Stimulated activated CD4-positive, alpha-beta T cell treated with anti-CD3 and anti-CD28 coated beads, TNF-alpha, amount 100 ng/mL, for 4 hours (primary cell): ENCODE results near the gene RPS25.
"Not testable (repeated sequence)": the region's sequence is repeated elsewhere in the genome, so short reads cannot be mapped to it uniquely, and the experiment has no call there.

Experiments
- DNase-seq, 3 experiments: peaks; one replicate each; pipeline ENCODE4 v3.0.0-alpha.2; 2020; ENCODE audit warnings: low read depth in 3 of 3

The RPS25 gene

DNA sequence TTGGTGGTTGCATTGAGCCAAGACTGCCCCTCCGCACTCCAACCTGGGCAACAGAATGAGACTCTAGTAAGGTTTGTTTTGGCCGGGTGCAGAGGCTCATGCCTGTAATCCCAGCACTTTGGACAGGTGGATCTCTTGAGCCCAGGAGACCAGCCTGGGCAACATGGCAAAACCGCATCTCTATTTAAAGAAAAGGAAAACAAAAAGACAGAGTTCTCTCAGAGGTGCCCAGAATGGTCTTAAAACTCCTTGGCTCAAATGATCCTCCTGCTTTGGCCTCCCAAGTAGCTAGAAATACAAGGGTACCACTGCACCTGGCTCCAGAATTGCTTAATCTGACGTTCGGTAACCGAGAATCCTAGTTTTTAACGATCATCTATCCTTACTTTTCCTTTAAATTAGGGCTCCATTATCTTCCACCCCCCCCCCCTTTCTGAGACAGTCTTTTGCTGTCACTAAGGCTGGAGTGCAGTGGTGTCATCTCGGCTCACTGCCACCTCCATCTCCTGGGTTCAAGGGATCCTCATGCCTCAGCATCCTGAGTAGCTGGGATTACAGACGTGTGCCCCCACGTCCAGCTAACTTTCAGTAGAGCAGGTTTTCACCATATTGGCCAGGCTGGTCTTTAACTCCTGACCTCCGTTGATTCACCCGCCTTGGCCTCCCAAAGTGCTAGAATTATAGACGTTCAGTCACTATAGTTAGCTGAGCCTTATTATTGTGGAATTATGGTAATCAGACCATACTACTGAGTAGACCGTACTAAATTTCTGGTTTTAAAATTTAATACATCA lies 1.7 kb downstream of the RPS25 start:
- no peak for DNase-seq

DNA sequence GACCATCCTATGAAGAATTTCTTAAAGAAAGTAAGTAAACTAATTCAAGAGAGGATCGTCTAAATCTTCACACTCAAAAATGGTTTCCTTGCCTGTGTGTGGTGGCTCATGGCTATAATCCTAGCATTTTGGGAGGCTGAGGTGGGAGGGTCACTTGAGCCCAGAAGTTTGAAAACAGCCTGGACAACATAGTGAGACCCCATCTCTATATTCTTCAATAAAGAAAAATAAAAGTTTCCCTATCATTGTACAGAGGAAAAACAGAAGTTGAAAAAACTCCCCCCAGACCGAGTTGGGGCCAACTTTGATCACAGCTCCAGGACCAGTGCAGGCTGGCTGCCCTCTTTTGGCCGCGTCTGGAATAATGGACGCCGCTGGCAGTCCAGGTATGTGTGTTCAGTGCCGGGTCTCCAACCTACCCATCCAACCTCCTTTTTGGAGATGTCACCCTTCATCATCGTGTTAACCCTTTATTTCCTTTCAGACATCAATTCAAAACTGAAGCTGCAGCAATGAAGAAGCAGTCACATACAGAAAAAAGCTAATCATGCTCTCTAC lies 3.0 kb downstream of the RPS25 start:
- DNase-seq: no peak

DNA sequence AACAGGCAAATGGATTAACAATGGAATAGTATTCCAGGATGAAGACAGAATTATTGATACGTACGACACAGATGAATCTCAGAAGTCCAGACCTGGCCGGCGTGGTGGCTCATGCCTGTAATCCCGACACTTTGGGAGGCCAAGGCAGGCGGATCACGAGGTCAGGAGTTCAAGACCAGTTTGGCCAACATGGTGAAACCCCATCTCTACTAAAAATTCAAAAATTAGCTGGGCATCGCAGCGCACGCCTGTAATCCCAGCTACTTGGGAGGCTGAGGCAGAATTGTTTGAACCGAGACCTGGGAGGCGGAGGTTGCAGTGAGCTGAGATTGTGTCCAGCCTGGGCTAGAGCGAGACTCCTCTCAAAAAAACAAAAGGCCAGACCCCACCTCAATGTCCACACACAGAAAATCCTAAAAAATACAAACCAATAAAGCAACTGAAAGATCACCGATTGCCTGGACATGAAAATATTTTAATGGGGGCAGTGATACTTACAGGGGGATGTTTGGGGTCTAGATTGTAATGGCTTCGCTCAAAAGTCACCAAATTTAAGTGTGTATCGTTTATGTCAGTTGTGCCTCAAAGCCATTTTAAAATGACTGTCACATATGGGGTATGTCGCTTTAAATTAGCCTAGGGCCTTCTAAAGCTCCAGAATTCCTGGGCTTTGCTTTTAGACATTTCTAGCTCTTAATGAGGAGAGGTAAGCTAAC lies 3.8 kb downstream of the RPS25 start:
- no peak for DNase-seq

DNA sequence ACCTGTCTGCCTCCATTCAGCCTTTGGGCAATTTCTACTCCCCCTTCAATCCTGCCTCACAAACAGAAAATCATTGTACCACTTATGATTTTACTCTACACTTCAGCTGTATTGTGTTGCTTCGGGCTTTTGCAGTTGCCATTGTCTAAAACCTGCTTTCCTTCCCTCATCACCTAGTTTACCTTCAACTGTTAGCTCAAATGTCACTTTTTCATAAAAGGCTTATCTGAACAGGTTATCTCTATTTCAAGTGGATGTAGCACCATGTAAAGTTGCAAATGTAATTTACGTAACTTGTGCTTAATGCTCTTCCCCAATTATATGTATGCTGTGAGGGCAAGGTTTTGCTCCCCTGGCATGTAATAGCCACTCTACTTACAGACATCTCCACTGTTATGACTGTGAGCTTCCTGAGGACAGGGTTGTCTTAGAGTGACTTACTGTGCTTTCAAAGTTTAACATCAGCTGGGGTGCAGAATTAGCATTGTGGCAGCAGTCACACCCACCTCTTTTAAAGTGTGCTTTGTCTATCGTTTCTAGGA lies 5.4 kb downstream of the RPS25 start:
- DNase-seq: no peak

DNA sequence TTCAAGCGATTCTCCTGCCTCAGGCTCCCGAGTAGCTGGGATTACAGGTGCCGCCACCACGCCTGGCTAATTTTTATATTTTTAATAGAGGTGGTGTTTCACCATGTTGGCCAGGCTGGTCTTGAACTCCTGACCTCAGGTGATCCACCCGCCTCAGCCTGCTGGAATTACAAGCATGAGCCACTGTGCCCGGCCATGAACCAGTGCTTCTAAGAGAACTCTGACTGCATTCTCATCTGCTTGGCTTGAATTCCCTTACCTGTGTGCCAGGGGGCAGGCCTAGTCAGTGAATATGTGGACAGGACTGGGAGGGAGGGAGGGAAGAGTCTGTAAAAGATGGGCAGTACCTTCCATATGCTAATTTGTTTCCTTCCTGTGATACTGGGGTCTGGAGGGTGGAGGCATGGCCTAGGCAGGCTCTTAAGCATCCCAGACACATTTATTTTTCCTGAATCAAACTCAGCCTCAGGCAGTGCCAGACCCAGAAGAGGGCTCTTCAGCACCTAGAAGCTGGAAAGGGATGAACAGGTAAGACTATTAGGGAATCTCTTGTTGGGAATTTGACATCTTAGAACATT lies 6.6 kb downstream of the RPS25 start:
- no peak for DNase-seq

DNA sequence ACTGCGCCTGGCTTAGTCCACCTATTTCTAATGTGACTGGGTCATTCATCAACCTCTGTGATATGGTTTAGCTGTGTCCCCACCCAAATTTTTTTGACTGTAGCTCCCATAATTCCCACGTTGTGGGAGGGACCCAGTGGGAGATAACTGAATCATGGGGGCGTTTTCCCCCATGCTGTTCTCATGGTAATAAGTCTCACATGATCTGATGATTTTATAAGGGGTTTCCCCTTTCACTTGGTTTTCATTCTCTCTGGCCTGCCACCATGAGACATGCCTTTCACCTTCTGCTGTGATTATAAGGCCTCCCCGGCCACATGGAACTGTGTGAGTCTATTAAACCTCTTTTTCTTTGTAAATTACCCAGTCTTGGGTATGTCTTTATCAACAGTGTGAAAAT lies 11.5 kb downstream of the RPS25 start:
- no peak for DNase-seq

DNA sequence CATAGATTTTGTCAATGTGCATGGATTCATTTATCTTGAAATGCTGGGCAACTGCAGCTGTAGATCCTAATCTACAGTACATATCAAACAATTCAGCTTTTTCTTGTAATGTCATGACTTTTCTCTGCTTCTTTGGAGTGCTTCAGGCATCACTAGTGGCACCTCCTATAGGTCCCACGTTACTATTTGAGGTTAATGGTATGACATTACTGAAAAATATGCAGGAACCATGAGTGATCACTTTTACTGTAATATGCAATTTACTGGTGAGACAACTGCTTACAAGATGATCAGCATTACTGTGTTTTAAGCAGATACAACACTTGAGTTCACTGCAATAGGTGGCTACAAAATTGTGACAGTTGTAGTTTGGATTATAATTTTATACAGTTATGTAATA lies 17.2 kb downstream of the RPS25 start:
- DNase-seq: no peak

DNA sequence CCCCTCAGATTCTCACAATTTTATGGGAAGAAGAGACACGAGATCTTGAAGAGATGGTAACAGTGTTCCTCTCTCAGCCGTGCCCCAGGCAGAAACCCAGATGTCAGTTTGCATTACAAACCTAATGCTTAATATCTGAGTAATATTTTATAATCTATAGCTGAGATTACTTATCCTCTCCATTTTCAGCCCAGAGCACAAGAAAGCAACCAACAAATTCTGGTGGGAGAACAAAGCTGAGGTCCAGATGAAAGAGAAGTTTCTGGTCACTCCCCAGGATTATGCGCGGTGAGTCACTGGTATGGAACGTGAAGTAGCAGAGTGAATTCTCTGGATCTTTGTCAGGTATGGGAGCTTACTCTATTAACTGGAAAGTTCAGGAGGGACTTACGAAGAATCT lies 19.3 kb downstream of the RPS25 start:
- DNase-seq: no peak

DNA sequence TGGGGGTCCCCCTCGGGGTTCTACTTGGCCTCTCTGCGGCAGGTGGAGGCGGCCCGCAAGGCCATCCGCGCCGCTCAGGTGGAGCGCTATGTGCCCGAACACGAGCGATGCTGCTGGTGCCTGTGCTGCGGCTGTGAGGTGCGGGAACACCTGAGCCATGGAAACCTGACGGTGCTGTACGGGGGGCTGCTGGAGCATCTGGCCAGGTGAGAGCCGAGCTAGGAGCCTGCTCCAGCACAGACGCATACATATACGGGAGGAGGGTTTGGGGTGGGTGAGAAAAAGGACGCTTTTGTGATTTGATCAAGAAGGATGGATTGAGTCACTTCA lies 19.8 kb downstream of the RPS25 start:
- DNase-seq: no peak

DNA sequence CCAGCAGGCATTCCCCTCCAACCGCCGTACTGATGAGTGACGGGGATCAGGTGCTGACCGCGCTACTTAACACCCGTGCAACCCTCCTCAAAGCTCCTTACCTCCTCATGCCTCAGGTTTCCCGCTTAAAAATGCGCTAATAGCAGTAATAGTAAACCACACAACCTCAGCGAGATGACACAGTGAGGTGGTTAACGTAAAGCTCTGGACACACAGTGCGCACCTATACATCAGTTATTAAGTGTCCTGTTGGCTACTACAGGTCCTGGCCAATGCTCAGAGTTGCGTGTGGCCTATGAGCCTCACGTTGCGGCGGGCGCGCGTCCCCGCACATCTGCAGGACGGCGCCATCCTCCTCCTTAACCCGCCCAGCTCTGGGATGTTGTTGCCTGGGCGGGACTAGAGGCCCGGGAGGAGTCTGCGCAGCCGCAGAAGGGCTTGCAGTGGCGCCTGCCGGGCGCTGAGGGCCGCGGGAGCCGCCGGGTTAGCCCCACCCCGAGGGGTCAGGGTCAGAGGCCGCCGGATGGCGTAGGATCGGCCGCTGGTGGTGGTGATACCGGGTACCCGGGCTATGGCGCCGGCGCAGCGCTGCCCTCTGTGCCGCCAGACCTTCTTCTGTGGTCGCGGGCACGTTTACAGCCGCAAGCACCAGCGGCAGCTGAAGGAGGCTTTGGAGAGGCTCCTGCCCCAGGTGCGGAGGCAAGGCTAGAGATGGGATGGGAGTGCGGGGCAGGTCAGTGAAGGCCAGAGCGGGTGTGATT lies 20.3 kb downstream of the RPS25 start, which contains the start of gene CENATAC:
TSS of gene CENATAC (plus strand) at position 512 of the 761 bp plus-strand sequence. CDS start at position 572, 60 bp downstream.
- DNase-seq: peak; percentile 89 to 93 (median 91)

DNA sequence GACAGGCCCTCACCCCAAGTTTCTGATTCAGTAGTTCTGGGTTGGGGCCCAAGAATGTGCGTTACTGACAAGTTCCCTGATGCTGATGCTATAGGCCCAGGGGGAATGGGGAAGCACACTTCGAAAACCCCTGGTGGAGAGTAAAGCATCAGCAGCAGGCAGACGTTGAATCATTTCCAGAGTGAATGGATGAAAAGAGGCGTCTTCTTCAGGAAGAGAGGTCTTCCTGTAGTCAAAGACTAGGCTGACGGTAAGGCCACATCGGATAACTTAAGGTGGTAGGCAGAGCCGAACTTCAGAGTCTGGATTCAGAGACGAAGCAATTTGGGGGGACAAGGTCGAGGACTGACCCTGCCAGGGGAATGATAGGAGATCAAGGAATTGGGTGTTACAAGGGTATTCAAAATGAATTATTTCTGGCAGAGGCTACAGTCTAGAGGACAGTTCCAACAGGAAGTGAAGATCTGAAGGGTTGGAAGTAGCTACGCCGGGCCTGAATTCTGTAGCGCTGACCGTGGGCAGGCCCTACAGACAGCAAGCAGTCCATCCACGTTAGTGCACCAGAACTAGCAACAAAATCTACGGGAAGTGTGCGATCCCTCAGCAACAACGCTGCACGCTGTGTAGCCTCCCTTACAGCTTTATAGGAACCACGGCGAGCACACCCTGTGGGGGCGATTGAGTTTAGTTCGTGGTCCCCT lies 21.1 kb downstream of the RPS25 start:
- DNase-seq: no peak

DNA sequence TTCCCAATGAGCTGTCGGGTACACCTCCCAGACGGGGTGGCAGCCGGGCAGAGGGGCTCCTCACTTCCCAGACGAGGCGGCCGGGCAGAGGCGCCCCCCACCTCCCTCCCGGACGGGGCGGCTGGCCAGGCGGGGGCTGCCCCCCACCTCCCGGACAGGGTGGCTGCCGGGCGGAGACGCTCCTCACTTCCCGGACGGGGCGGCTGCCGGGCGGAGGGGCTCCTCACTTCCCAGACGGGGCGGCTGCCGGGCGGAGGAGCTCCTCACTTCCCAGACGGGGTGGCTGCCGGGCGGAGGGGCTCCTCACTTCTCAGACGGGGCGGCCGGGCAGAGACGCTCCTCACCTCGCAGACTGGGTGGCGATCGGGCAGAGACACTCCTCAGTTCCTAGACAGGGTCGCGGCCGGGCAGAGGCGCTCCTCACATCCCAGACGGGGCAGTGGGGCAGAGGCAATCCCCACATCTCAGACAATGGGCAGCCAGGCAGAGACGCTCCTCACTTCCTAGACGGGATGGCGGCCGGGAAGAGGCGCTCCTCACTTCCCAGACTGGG lies 26.6 kb downstream of the RPS25 start:
- not testable (repeated sequence) for DNase-seq

DNA sequence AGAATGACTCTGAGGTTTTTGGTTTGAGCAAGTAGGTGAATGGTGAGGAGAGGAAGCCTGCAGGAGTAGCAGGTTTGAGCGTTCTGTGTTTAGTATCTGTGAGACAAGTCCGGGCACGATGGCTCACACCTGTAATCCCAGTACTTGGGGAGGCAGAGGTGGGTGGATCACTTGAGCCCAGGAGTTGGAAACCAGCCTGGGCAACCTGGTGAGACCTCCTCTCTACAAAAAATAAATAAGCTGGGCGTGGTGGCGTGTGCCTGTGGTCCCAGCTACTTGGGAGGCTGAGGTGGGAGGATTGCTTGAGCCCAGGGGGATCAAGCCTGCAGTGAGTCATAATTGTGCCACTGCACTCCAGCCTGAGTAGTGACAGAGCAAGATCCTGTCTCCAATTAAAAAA lies 29.9 kb downstream of the RPS25 start:
- DNase-seq: no peak

DNA sequence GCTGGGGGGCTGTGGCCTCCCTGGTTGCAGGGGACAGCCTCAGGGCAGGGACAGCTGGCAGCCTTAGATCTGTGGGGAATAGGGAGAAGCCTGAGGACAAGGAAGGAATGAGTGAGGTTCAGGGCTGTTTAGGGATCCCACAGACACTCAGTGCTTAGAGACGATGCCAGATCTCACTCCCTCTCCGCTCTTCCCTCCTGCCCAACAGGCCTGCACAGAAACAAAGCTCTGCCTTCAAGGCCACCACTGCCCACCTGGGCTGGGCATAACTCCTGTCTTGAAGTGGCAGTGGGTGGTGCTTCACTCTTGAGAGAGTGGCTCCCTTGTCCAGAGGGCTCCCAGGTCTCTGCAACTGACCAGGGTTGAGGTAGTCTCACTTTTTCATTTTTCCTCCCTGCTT lies 33.3 kb downstream of the RPS25 start:
- no peak for DNase-seq

DNA sequence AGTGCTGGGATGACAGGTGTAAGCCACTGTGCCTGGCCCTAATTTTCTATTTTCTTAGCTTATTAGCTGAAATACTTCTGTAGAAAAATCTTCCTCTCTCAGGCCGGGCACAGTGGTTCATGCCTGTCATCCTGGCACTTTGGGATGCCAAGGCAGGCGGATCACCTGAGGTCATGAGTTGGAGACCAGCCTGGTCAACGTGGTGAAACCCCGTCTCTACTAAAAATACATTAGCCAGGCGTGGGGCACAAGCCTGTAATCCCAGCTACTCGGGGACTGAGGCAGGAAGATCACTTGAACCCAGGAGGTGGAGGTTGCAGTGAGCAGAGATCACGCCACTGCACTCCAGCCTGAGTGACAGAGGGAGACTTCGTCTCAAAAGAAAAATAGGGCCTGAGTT lies 33.8 kb downstream of the RPS25 start:
- not testable (repeated sequence) for DNase-seq

DNA sequence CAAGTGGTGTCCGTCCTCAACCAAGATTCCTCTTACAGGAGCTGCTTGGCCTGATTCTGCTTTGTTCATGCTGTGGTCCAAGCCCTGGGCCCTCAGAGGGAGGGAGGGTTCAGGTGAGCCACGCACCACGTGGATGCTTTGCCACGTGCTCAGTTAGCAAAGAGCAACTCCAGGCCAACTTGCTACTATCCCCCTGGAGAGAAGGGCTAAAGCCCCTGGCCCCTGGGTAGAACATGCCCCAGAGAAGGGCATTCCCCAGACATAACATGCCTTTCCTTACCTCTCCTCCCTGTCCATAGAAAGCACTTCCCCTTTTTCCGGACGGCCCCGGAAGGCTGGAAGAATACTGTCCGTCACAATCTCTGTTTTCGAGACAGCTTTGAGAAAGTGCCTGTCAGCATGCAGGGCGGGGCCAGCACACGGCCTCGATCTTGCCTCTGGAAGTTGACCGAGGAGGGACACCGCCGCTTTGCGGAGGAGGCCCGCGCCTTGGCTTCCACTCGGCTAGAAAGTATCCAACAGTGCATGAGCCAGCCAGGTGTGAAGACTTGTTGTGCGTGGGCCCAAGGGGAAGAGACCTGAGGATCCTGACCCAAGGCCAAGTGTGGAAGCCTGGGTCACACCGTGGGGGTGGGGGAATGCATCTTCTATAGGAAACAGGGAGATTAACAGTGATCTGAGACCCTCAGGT lies 37.8 kb downstream of the RPS25 start:
- DNase-seq: no peak

DNA sequence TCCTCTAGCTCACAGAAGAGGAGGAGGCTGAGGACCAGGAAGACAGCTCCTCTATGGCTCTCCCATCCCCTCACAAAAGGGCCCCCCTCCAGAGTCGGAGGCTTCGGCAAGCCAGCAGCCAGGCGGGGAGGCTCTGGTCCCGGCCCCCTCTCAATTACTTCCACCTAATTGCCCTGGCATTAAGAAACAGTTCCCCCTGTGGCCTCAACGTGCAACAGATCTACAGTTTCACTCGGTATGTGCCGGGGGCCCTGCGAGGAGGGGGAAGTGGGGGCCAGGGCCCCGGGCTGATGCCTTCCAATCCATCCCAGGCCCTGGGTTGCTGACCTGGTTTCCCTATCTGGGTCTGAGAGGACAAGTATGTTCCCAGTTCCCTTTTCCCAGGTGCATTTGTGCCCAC lies 38.7 kb downstream of the RPS25 start:
- no peak for DNase-seq

DNA sequence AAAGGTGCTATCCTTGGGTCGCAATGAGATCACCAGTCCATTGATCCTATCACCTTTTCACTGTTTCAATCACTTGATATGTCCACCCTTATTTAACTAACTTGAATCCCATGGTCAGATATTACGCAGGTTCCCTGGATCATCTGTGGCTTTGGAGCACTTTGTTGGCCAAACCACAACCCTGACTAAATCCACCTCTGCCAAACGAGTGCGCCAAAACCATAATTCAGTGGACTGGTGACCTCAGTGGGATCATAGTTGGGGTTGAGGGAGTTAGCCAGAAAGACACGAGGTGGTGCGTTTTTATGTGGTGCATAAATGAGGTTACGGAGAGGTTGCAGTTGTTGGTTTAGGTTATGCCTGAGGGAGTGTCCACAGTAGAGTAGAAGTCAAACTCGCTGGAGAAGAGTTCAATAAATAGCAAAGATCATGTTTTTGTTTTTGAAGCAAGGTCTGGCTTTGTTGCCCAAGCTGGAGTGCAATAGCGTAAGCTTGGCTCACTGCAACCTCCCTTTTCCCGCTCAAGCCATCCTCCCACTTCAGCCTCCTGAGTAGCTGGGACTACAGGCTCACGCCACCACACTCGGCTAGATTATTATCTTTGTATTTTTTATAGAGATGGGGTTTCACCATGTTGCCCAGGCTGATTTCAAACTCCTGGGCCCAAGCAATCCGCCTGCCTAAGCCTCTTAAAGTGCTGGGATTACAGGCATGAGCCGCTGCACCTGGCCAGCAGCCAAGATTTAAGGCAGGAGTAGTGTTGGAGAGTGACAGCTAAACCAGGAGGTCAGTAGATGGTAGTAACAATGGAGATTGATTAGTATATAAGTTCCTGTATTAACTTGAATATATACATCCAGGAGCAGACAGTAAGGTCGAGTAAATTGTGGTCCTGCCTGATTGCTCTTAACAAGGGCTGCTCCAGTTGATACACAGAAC lies 42.1 kb downstream of the RPS25 start:
- no peak for DNase-seq

DNA sequence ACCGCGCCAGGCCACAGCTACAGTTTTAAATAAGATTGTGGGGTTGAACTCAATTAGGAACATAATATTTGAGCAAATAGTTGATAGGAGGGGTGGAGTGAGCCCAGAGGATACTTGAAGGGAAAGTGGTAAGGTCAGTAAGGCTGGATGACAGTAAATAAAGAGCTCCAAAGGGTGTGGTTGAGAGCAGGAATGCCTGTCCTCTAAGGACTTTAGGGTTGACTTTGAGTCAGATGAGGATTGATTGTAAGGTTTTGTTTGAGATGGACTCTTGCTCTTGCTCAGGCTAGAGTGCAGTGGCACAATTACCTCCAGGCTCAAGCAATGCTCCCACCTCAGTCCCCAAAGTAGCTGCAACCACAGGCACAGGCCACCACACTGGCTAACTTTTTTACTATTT lies 44.2 kb downstream of the RPS25 start:
- no peak for DNase-seq
